ENCODE measurements around the gene PPP1R26. TPM values are rescaled to one million over a fixed set of nuclear protein-coding genes. Genes with fewer than 3 reads are reported as not detected.
A peak's percentile ranks its signal among the peaks of the same experiment; 100 is the strongest.

The PPP1R26 gene
- total and polyA plus RNA-seq, 2 of the 13 experiments (the other 11 are each of a cell fraction or from before 2014, with no cell fraction given): 8.6 to 11.6 TPM

DNA sequence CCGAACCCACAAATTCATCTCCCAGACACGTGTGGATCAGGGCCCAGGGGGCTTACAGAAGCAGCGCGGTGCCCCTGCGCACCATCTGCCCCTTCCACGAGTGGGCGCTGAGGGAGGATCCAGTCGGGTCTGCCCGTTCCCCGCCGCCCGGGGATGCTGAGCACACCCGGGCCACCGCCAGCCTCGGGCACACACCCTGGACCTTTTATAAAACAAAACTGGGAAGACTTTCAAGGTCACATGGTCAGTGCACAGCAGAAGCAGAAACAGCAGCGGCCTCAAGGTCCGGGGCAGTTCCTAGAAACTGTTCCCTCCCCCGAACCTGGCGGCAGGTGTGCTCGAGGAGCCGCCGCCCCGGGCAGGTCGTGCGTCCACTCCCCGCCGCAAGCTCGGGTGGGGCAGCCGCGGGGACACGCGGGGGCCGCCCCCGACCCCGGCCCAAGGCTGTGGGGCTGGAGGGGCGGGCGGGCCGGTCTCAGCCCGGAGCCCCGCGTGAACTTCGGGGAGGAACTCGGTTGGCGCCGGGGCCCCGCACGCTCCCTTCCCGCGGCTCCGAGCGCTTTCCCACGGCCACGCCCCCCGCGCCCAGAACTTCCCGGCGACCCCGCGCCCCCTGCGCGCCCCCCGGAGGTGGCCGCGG is 633 bp upstream of the PPP1R26 start (continued):
- TF ChIP-seq FOXA1 (IDR thresholded peaks at IDR 0.05) (no peak), FOXA1 (CRISPR knock-in tag; IDR thresholded peaks at IDR 0.05) (no peak), SP4 (CRISPR knock-in tag; IDR thresholded peaks at IDR 0.05) (no peak), KDM2A (CRISPR knock-in tag; IDR thresholded peaks at IDR 0.05; ENCODE audit: borderline replicate concordance, low read depth) (peak; percentile 14; the same call in 1 of the 2 replicates), ELF1 (CRISPR knock-in tag; IDR thresholded peaks at IDR 0.05) (peak; percentile 20; the same call in 1 of the 2 replicates), ZNF577 (CRISPR knock-in tag; IDR thresholded peaks at IDR 0.05; ENCODE audit: borderline replicate concordance, low read depth) (no peak), TBX2 (CRISPR knock-in tag; IDR thresholded peaks at IDR 0.05; ENCODE audit: borderline replicate concordance) (0 out of 2 replicates have a peak, but pooled peaks have one; percentile 14), SAP130 (CRISPR knock-in tag; IDR thresholded peaks at IDR 0.05; ENCODE audit: low read depth) (peak; percentile 36; the same call in 1 of the 2 replicates), AGO1 (IDR thresholded peaks at IDR 0.05; ENCODE audit: low read depth, low read length, poor library complexity, severe bottlenecking) (peak; percentile 45), ZNF749 (CRISPR knock-in tag; IDR thresholded peaks at IDR 0.05; ENCODE audit: borderline replicate concordance) (no peak), SOX13 (IDR thresholded peaks at IDR 0.05) (no peak), SOX13 (CRISPR knock-in tag; conservative IDR thresholded peaks at IDR 0.05 in 1 of 2, IDR thresholded peaks at IDR 0.05 in 1 of 2) (no peak), ZNF530 (CRISPR knock-in tag; IDR thresholded peaks at IDR 0.05; ENCODE audit: low read depth) (no peak), ZSCAN20 (CRISPR knock-in tag; IDR thresholded peaks at IDR 0.05; ENCODE audit: borderline replicate concordance) (0 out of 2 replicates have a peak, but pooled peaks have one; percentile 26)
- TF ChIP-seq, protein P1, sequence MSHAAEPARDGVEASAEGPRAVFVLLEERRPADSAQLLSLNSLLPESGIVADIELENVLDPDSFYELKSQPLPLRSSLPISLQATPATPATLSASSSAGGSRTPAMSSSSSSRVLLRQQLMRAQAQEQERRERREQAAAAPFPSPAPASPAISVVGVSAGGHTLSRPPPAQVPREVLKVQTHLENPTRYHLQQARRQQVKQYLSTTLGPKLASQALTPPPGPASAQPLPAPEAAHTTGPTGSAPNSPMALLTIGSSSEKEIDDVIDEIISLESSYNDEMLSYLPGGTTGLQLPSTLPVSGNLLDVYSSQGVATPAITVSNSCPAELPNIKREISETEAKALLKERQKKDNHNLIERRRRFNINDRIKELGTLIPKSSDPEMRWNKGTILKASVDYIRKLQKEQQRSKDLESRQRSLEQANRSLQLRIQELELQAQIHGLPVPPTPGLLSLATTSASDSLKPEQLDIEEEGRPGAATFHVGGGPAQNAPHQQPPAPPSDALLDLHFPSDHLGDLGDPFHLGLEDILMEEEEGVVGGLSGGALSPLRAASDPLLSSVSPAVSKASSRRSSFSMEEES (CRISPR knock-in tag; IDR thresholded peaks at IDR 0.05): no peak
- TF ChIP-seq, protein P2, sequence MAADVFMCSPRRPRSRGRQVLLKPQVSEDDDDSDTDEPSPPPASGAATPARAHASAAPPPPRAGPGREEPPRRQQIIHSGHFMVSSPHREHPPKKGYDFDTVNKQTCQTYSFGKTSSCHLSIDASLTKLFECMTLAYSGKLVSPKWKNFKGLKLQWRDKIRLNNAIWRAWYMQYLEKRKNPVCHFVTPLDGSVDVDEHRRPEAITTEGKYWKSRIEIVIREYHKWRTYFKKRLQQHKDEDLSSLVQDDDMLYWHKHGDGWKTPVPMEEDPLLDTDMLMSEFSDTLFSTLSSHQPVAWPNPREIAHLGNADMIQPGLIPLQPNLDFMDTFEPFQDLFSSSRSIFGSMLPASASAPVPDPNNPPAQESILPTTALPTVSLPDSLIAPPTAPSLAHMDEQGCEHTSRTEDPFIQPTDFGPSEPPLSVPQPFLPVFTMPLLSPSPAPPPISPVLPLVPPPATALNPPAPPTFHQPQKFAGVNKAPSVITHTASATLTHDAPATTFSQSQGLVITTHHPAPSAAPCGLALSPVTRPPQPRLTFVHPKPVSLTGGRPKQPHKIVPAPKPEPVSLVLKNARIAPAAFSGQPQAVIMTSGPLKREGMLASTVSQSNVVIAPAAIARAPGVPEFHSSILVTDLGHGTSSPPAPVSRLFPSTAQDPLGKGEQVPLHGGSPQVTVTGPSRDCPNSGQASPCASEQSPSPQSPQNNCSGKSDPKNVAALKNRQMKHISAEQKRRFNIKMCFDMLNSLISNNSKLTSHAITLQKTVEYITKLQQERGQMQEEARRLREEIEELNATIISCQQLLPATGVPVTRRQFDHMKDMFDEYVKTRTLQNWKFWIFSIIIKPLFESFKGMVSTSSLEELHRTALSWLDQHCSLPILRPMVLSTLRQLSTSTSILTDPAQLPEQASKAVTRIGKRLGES (CRISPR knock-in tag; IDR thresholded peaks at IDR 0.05; ENCODE audit: borderline replicate concordance): no peak
- TF ChIP-seq, protein P3, sequence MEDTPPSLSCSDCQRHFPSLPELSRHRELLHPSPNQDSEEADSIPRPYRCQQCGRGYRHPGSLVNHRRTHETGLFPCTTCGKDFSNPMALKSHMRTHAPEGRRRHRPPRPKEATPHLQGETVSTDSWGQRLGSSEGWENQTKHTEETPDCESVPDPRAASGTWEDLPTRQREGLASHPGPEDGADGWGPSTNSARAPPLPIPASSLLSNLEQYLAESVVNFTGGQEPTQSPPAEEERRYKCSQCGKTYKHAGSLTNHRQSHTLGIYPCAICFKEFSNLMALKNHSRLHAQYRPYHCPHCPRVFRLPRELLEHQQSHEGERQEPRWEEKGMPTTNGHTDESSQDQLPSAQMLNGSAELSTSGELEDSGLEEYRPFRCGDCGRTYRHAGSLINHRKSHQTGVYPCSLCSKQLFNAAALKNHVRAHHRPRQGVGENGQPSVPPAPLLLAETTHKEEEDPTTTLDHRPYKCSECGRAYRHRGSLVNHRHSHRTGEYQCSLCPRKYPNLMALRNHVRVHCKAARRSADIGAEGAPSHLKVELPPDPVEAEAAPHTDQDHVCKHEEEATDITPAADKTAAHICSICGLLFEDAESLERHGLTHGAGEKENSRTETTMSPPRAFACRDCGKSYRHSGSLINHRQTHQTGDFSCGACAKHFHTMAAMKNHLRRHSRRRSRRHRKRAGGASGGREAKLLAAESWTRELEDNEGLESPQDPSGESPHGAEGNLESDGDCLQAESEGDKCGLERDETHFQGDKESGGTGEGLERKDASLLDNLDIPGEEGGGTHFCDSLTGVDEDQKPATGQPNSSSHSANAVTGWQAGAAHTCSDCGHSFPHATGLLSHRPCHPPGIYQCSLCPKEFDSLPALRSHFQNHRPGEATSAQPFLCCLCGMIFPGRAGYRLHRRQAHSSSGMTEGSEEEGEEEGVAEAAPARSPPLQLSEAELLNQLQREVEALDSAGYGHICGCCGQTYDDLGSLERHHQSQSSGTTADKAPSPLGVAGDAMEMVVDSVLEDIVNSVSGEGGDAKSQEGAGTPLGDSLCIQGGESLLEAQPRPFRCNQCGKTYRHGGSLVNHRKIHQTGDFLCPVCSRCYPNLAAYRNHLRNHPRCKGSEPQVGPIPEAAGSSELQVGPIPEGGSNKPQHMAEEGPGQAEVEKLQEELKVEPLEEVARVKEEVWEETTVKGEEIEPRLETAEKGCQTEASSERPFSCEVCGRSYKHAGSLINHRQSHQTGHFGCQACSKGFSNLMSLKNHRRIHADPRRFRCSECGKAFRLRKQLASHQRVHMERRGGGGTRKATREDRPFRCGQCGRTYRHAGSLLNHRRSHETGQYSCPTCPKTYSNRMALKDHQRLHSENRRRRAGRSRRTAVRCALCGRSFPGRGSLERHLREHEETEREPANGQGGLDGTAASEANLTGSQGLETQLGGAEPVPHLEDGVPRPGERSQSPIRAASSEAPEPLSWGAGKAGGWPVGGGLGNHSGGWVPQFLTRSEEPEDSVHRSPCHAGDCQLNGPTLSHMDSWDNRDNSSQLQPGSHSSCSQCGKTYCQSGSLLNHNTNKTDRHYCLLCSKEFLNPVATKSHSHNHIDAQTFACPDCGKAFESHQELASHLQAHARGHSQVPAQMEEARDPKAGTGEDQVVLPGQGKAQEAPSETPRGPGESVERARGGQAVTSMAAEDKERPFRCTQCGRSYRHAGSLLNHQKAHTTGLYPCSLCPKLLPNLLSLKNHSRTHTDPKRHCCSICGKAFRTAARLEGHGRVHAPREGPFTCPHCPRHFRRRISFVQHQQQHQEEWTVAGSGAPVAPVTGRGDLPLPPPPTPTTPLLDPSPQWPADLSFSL (CRISPR knock-in tag; IDR thresholded peaks at IDR 0.05): no peak

Data from HepG2 (cell line).